SH-SY5Y (cell line): ENCODE results near the gene ASB16.
A peak's percentile ranks its signal among the peaks of the same experiment; 100 is the strongest.

Source experiments
- GATA2 ChIP-seq: IDR thresholded peaks from 2 replicates; pipeline ENCODE4 v1.6.1; 2011; ENCODE audit warnings: mild to moderate bottlenecking, low read depth, low read length
- GATA3 ChIP-seq: IDR thresholded peaks from 2 replicates; pipeline ENCODE4 v1.6.1; 2011; ENCODE audit warnings: low read depth, mild to moderate bottlenecking, low read length, moderate library complexity

The ASB16 gene

DNA sequence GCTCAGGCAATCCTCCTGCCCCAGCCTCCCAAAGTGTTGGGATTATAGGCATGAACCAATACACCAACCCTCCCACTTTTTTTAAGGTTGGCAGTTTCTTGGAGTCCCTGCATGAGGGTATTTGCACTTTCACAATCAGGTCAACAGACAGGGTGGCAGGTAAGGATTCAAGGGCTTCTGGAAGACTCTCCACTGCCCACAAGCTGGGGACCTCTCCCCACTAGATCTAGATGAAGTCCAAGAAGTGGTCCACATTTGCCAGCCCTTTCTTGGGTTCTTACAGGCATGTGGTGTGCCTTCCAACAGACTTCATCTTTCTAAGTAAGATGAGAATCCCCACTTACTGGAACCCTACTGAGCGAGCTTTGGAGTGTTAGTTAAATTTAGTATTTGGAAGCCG, 3.9 kb downstream of the ASB16 start:
- TF ChIP-seq GATA2 (no peak), GATA3 (no peak)

DNA sequence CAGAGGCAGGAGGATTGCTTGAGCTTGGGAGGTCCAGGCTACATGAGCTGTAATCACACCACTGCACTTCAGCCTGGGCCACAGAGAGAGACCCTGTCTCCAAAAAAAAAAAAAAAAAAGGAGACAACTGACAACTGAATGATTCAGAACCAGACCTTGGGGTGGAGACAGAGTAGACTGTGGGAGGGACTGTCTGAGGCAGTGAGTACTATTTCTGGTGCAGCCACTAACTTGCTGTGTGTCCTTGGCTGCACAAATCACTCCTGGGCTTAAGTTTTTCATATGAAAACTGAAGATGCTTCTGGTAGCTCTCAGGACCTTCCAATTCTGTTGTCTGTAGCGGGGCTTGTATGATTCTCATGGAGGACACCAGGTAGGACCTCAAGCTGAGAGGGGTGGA, 5.8 kb downstream of the ASB16 start:
- TF ChIP-seq GATA3 (no peak), GATA2 (no peak)

DNA sequence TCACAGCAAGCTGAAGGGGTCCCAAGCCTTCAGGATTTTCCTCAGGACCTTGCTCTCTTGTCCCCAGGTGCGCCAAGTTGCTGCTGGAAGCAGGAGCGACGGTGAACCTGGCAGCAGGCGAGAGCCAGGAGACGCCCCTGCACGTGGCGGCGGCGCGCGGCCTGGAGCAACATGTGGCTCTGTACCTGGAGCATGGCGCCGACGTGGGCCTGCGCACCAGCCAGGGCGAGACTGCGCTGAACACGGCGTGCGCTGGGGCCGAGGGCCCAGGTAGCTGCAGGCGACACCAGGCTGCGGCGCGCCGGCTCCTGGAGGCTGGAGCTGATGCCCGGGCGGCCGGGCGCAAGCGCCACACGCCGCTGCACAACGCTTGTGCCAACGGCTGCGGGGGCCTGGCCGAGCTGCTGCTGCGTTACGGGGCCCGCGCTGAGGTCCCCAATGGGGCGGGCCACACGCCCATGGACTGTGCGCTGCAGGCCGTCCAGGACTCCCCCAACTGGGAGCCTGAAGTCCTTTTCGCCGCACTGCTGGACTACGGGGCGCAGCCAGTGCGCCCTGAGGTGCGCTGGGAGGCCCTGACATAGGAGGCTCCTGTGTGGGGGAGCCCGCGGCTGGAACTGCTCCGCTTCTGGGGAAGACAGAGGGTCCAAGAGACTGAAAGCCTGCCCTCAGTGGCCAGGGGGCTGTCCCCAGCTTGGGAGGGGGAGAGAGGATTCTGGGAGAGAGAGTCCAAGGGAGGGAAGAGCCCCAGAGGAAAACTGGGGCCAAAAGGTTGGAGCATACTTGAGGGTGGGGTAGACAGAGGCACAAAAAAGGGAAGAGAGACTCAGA, 6.4 kb downstream of the ASB16 start:
- no peak for TF ChIP-seq GATA2
- no peak for TF ChIP-seq GATA3

DNA sequence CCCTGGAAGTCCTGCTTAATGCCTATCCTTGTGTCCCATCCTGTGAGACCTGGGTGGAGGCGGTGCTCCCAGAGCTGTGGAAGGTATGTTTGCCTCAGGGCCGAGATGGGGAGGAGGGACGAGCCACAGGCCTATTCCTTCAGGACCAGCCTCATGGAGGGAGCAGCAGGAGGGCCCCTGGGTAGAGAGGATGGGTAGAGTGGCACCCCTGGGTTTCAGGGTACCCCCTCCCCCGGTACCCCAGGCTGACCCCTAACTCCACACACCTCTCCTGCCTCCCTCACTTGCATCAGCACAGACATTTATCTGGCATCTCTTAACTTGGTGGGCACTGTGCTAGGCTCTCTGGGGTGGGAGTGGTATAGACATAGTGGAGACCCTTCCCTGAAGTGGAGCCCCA, 7.1 kb downstream of the ASB16 start:
- no peak for TF ChIP-seq GATA3
- no peak for TF ChIP-seq GATA2

DNA sequence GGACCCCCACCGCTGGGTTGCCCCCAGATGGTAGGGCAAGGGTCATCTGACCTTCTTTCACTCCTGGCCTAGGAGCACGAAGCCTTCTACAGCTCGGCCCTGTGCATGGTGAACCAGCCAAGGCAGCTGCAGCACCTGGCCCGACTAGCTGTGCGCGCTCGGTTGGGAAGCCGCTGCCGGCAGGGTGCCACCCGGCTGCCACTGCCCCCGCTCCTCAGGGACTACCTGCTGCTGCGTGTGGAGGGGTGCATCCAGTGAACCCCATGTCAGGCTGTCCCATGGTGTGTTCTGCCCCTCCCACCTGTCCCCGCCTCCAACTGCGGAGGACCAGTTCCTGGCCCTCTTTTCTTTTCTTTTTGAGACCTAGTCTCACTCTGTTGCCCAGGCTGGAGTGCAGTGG, 7.6 kb downstream of the ASB16 start:
- TF ChIP-seq GATA3 (no peak), GATA2 (no peak)

DNA sequence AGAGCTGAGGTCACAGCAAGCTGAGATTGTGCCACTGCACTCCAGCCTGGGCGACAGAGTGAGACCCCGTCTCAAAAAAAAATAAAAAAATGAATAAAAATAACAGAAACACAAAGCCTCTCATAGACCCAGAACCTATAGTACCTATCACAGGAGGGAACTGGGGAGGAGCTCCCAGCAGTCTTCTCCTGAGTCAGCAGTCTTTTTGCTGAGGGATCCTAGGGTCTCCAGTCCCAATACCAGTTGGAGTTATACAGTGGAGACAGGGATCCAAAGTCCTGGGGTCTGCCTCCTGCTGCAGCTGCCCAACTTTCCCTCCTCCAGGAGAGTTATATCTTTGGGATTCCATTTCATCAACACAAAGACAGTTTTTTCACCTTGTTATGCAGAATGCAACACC, 12.5 kb downstream of the ASB16 start:
- TF ChIP-seq GATA3 (no peak), GATA2 (no peak)

DNA sequence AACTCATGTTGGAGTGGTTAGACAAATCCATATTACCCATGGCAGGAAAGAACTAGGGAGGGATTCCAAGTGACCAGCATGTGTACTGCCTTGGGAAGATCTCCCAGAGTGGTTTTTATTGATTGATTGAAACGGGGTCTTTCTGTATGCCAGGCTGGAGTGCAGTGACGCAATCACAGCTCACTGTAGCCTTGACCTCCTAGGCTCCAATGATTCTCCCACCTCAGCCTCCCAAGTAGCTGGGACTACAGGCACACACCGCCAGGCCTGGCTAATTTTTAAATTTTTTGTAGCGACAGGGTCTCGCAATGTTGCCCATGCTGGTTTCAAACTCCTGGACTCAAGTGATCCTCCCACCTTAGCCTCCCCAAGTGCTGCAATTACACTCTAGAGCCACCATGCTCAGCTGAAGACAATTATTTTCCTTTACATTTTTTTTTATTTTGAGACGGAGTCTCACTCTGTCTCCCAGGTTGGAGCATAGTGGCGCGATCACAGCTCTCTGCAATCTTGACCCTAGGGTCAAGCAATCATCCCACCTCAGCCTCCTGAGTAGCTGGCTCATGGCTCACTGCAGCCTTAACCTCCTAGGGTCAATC, 13.8 kb downstream of the ASB16 start:
- TF ChIP-seq GATA3 (no peak), GATA2 (no peak)

DNA sequence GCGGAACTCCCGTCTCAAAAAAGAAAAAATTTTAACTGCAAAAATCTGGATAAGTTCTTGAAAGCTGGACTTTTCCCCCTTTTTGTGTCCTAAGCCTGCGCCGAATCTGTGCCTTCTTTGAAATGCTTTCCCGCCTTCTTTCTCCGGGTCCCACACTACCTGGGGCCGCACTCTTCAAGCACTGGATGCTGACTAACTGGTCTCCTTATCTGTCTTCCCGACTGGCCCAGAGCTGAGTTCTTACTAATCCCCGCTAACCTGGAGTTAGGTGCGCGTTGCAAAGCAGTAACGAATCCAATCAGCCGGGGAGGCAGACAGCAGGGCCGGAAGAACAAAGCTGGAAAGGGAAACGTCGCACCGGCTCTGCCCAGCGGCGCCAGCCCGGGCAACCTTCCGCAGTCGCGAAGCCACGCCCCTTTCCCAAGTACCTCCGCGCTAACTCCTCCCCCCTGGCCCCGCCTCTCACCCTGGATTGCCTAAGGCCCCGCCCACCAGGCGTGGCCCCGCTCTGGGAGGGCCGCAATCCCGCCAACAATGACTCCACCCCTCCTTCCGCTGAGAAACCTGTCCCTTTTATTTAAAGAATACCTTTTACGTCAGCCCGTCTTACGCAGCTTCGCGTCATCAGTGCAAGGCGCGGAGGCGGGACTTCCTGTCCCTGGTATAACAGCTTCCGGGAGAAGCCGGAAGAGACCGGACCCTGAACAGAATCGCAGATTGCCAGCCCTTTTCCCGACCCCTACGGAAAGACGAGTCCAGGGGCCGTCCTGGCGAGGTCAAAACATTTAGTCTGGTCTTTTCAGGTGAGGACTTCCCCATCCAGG, 16.0 kb downstream of the ASB16 start, which contains the start of gene TMUB2:
TMUB2 (plus strand) TSS at position 666 of the 824 bp plus-strand sequence. CDS start 737 bp downstream, outside the sequence.
- no peak for TF ChIP-seq GATA3
- peak; percentile 19; the same call in 1 of the 2 replicates for TF ChIP-seq GATA2

DNA sequence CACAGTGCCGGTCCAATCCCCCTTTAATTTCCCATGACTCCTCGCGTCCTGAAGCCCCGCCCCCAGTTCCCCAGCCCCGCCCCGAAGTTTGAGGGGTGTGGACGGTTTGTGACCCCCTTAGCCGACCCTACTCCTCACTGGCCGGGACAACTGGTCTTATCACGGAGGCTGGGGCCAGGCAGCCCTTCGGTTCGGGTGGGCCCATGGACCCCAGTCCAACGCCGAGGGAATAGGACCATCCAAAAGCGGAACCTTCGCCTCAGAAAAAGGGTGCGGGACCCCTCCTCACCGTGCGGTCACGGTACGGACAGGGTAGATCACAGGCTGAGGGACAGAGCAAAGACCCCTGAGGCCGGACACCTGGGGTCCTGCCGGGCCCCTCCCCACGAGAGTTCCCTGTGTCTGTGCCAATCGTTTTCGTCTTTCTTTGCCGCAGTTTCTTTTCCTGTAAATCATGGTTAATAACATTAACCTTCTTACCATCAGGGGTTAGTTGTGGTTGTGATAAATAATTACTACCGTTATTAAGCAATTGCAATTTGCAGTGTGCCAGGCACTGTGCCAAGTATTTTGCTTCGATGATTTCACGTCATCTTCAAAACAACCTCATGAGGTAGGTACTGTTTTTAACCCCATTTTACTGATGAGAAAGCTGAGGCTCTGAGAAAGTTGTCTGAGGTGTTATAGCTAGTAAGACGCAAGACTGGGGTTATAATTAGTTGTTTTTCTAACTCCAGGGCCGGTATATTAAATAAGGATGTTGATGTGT, 16.8 kb downstream of the ASB16 start:
- TF ChIP-seq GATA3 (no peak), GATA2 (no peak)

DNA sequence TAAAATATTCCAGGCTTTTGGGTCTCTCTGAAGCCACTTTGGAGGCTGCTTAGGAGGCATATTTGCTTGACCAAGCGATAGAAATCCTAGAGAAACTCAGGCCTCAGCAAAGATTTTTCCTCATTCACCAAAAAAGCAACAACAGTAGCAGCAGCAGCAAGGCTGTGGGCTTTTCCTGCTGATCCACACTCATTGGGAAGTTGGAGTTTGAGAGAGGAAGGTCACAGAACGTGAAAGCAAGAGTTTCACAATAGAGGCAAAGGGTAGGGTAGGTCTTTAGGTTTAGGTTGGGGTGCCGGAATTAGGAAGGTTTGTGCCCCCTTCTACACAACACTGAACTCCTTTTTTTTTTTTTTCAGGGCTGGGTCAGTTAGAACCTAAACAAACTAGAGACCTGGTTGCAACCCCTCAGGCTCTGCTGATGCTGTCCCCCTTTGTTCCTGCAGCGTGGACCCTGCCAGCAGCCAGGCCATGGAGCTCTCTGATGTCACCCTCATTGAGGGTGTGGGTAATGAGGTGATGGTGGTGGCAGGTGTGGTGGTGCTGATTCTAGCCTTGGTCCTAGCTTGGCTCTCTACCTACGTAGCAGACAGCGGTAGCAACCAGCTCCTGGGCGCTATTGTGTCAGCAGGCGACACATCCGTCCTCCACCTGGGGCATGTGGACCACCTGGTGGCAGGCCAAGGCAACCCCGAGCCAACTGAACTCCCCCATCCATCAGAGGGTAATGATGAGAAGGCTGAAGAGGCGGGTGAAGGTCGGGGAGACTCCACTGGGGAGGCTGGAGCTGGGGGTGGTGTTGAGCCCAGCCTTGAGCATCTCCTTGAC, 18.3 kb downstream of the ASB16 start:
- TF ChIP-seq GATA3 (no peak), GATA2 (no peak)

DNA sequence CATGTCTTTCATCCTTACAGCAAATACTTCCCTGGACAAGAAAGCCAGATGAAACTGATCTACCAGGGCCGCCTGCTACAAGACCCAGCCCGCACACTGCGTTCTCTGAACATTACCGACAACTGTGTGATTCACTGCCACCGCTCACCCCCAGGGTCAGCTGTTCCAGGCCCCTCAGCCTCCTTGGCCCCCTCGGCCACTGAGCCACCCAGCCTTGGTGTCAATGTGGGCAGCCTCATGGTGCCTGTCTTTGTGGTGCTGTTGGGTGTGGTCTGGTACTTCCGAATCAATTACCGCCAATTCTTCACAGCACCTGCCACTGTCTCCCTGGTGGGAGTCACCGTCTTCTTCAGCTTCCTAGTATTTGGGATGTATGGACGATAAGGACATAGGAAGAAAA, 20.0 kb downstream of the ASB16 start:
- TF ChIP-seq GATA3 (no peak), GATA2 (no peak)

DNA sequence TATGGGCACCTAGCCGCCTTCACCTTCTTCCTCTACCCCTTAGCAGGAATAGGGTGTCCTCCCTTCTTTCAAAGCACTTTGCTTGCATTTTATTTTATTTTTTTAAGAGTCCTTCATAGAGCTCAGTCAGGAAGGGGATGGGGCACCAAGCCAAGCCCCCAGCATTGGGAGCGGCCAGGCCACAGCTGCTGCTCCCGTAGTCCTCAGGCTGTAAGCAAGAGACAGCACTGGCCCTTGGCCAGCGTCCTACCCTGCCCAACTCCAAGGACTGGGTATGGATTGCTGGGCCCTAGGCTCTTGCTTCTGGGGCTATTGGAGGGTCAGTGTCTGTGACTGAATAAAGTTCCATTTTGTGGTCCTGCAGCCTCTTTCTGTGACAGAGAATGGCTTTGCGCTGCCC, 20.9 kb downstream of the ASB16 start:
- TF ChIP-seq GATA2 = no peak
- TF ChIP-seq GATA3 = no peak
